Tibial nerve (tissue), 4 donors: ENCODE results near the gene PLA2R1. TPM values are rescaled to one million over a fixed set of nuclear protein-coding genes. Genes with fewer than 3 reads are reported as not detected.

Experiments used
- DNase-seq, 2 donors: peaks; one replicate each; pipeline ENCODE4 v3.0.0-alpha.2; 2019; ENCODE audit warnings: low spot score in 2 of 2
- H3K27ac ChIP-seq, 4 donors: fragments of 200-600 bp; sonication (generic) in 3 of 4; one replicate each; pipeline ENCODE4 v1.5.1; 2017 to 2019; ENCODE audit warnings: mild to moderate bottlenecking in 1 of 4
- H3K27me3 ChIP-seq, 2 donors: fragments of 200-600 bp; sonication (generic) in 1 of 2; one replicate each; pipeline versions ENCODE4 v1.5.1 to v1.6.0; 2017 to 2019
- H3K36me3 ChIP-seq, 3 donors: fragments of 200-600 bp; sonication (generic); one replicate each; pipeline ENCODE4 v1.5.1; 2018 to 2019
- H3K4me1 ChIP-seq, 4 donors: fragments of 200-600 bp; sonication (generic) in 3 of 4; one replicate each; pipeline ENCODE4 v1.5.1; 2017 to 2019
- H3K4me3 ChIP-seq, 4 donors: fragments of 200-600 bp; sonication (generic) in 3 of 4; one replicate each; pipeline ENCODE4 v1.5.1; 2017 to 2019; ENCODE audit warnings: mild to moderate bottlenecking in 1 of 4, moderate library complexity in 1 of 4
- H3K9me3 ChIP-seq, 4 donors: fragments of 200-600 bp; sonication (generic) in 3 of 4; one replicate each; pipeline ENCODE4 v1.5.1; 2017 to 2019
- CTCF ChIP-seq, 5 experiments: fragments of 200-600 bp in 3 of 5; fragments of 450-650 bp in 2 of 5; sonication (generic) in 3 of 5; IDR thresholded peaks; one replicate each; pipeline ENCODE4 v1.5.1; 2016 to 2019; ENCODE audit warnings: antibody characterized with exemption in 5 of 5, mild to moderate bottlenecking in 3 of 5, moderate library complexity in 2 of 5
- EP300 ChIP-seq, 2 donors: sonication (generic); formaldehyde crosslinking; IDR thresholded peaks; one replicate each; pipeline ENCODE4 v1.6.1; 2017; ENCODE audit warnings: antibody characterized with exemption in 2 of 2, mild to moderate bottlenecking in 1 of 2
- POLR2A ChIP-seq, 2 donors: fragments of 450-650 bp; IDR thresholded peaks; one replicate each; pipeline ENCODE4 v1.6.1; 2017; ENCODE audit warnings: antibody characterized with exemption in 2 of 2, mild to moderate bottlenecking in 2 of 2, moderate library complexity in 2 of 2
- WGBS, 2 donors: methylation state at CpG; one replicate each; pipeline ENCODE4 v1.1.5; 2018; 5-methylcytosine and 5-hydroxymethylcytosine counted together
- total RNA-seq, 4 donors: library from RNA; depleted of rRNA; stranded (reverse); fragments of >200 nt; gene quantifications; one replicate each; pipeline ENCODE4 v1.1.0, GENCODE V29; 2016

PLA2R1 gene
- total RNA-seq, 4 donors from 2014 or later: 11.1 to 22.7 (median 18.6) TPM

- H3K27me3 ChIP-seq: no peaks in the 10 kb centered on the region
- H3K4me1 ChIP-seq: peaks cover 0 to 9% (median 2%) of the 10 kb centered on the region in 4 donors
- TF ChIP-seq POLR2A (IDR thresholded peaks at IDR 0.05) (no peak), EP300 (IDR thresholded peaks at IDR 0.05) (no peak), CTCF (IDR thresholded peaks at IDR 0.05) (peak; percentile 48 to 68 (median 53))
- H3K9me3 ChIP-seq: no peaks in the 10 kb centered on the region
- WGBS, 2 donors: 14 to 19% methylated on average over 15 to 16 of the region's 17 CpGs
- DNase-seq: peak; percentile 49 to 59
- no peaks in the 10 kb centered on the region for H3K36me3 ChIP-seq
- no peak overlapping the region for H3K27ac ChIP-seq
- H3K4me3 ChIP-seq: no peak overlapping the region
These were observed 140.5 kb downstream of the PLA2R1 start for GRCh38 chr2:159921752-159922404.

GRCh38 chr2:159916511-159916910 is 145.9 kb downstream of the PLA2R1 start:
- Histone ChIP-seq H3K4me3 (no peak overlapping the region), H3K9me3 (no peaks in the 10 kb centered on the region), H3K27ac (no peak overlapping the region), H3K4me1 (peaks cover 0 to 2% (median 0%) of the 10 kb centered on the region in 4 donors), H3K36me3 (no peaks in the 10 kb centered on the region), H3K27me3 (no peaks in the 10 kb centered on the region)
- TF ChIP-seq POLR2A (IDR thresholded peaks at IDR 0.05) (no peak), EP300 (IDR thresholded peaks at IDR 0.05) (no peak), CTCF (IDR thresholded peaks at IDR 0.05) (no peak)
- 96 to 98% methylated on average over 2 of the region's 2 CpGs for WGBS, 2 donors
- no peak for DNase-seq

- TF ChIP-seq POLR2A (IDR thresholded peaks at IDR 0.05) (no peak), CTCF (IDR thresholded peaks at IDR 0.05) (no peak), EP300 (IDR thresholded peaks at IDR 0.05) (no peak)
- no peaks in the 10 kb centered on the region for H3K27me3 ChIP-seq
- H3K4me1 ChIP-seq: no peaks in the 10 kb centered on the region
- no peak overlapping the region for H3K27ac ChIP-seq
- no peaks in the 10 kb centered on the region for H3K9me3 ChIP-seq
- 92% methylated on average over 2 of the region's 2 CpGs for WGBS, 2 donors
- no peak for DNase-seq
- H3K4me3 ChIP-seq: no peak overlapping the region
- no peaks in the 10 kb centered on the region for H3K36me3 ChIP-seq
These were observed 148.5 kb downstream of the PLA2R1 start for GRCh38 chr2:159913900-159914299.

GRCh38 chr2:159912580-159912979 is 149.8 kb downstream of the PLA2R1 start:
- no peaks in the 10 kb centered on the region for H3K27me3 ChIP-seq

More at GRCh38 chr2:159912580-159912979, 149.8 kb downstream of the PLA2R1 start:
- no peak overlapping the region for H3K27ac ChIP-seq
- H3K4me1 ChIP-seq: no peaks in the 10 kb centered on the region
- H3K36me3 ChIP-seq: no peaks in the 10 kb centered on the region
- no peak for DNase-seq
- WGBS, 2 donors: 81 to 85% methylated on average over 4 of the region's 4 CpGs
- no peaks in the 10 kb centered on the region for H3K9me3 ChIP-seq
- H3K4me3 ChIP-seq: no peak overlapping the region
- TF ChIP-seq CTCF (IDR thresholded peaks at IDR 0.05) (no peak), POLR2A (IDR thresholded peaks at IDR 0.05) (no peak), EP300 (IDR thresholded peaks at IDR 0.05) (no peak)
